Activated CD8-positive, alpha-beta memory T cell treated with anti-CD3 and anti-CD28 coated beads, Interleukin-2, amount 50 U/mL, for 24 hours (primary cell): ENCODE results near the gene GDF10.

Experiments
- DNase-seq: peaks from one replicate; pipeline ENCODE4 v3.0.0-alpha.2; 2020; ENCODE audit errors: extremely low read depth

Gene GDF10

DNA sequence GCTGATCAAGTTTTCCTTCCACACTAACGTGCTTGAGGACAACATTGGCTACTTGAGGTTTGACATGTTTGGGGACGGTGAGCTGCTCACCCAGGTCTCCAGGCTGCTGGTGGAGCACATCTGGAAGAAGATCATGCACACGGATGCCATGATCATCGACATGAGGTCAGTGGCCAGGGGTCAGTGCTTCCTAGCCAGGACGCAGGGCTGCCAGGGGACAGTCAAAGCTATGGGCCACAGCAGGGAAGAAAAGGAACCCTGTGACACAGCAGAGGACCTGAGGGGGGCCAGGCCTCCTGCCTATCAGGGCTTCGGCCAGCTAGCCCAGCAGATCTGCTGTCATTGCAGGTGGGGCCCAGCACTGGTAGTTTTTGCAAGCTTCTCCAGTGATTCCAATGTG, 53.4 kb downstream of the GDF10 start:
- DNase-seq = no peak

DNA sequence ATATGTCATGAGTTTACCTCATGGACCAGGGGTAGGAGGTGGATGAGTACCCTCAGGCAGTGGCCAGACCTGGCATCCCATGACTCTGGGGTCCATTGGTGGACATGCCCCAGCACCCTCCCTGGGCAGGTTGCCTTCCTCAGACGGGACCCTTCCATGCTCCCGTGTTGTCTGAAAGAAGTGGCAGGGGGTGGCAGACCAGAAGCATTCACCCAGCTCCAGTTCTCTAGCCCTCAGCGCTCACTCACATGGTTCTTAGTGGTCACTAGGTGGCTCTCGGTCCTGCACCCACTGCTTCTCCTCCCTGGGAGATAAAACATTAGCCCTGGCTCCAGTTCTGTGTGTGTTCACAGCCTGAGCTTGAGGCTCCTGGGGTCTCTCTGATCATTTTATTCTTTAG, 54.2 kb downstream of the GDF10 start:
- no peak for DNase-seq

DNA sequence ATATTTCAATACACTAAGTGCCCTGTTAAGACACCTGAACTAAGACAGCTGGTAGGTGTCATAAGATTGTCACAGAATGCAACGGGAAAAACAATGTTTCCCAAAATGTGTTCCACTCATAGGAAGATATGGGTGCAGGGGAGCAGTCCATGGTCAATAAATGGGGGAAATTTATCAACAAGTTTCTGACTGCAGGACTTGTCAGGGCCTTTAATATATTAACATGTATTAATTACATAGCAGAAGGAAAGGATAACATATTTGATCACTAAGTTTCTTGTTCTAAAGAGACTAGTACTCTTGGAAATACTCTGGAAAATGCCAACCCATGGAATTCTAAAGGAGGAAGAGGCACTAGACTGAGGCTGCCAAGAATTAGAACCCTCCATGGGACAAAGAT, 54.9 kb downstream of the GDF10 start:
- no peak for DNase-seq

DNA sequence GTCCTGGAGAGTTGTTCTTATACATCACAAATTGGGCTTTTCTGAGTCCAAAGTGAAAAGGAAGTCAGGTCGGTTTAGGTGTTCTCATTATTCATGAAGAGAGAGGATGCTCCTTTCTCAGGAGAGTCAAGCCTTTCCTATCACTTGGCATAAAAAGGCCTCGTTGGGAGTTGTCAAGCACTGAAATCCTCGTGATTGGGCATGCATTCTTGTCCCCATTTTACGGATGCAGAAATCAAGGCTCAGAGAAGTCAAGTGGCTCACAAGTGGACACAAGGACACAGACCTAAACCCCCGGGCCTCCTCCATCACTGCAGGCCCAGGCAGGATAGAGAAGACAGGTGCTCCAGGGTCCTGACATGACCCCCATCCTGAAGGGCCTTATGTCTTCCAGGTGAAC, 56.7 kb downstream of the GDF10 start:
- no peak for DNase-seq

DNA sequence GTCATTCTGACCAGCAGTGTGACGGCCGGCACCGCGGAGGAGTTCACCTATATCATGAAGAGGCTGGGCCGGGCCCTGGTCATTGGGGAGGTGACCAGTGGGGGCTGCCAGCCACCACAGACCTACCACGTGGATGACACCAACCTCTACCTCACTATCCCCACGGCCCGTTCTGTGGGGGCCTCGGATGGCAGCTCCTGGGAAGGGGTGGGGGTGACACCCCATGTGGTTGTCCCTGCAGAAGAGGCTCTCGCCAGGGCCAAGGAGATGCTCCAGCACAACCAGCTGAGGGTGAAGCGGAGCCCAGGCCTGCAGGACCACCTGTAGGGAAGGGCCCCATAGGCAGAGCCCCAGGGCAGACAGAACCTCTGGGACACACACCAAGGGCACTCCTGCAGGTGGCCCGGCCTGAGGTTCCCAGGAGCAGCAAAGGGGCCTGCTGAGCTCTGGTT, 57.2 kb downstream of the GDF10 start:
- DNase-seq = no peak

DNA sequence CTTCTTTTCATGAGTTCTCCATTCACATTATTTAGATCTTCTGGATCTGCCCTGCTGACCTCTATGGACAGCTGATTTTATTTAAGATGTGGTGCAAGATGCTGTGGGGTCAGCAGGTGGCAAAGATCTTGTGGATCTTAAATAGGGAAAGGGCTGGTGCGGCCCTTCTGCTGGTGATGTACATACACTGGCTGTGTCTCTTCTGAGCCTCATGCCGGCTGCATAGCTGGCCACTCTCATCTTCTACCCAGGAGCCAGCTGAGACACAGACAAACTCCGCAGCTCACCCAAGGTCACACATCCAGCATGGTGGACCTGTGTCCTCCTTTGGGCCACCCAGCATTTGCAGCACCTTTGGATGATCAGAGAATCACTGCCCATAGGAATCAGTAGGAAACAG, 57.9 kb downstream of the GDF10 start:
- no peak for DNase-seq

DNA sequence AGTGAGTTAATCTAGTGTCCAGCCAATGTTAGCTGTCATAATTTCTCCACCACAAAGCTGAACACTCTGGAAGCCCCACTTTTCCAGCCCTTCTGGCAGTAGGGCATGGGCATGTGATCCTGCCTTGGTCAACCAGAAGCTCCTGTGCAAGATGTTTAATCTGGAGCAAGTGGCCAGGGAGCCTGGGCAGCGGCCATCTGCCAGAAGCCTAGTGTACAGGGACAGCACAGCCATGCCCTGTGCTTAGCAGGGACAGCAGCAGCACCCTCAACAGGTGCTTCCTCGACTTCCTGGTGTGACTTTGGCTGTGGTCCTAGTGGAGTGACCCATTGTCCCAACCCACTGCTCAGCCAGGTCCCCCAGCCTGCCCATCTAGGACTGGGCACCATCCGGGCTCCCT, 58.5 kb downstream of the GDF10 start:
- no peak for DNase-seq

DNA sequence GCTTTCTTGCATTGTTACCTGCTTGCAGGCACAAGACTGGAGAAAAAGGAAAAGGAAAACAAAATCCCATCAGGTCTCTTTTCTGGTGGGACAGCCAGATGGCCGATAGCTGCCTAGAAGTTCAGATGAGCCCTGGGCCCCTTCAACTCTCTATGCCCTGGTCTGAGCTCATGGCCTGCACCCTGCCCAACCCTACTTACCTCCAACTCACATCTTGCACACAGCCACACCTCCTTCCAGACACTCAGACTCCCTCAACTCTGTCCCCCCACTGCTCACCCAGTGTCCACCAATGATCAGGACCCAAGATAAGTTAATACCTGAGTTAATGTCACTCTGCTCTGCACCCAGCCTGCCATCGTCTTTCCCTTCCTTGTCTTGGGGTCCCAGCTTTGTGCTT, 59.1 kb downstream of the GDF10 start:
- no peak for DNase-seq

DNA sequence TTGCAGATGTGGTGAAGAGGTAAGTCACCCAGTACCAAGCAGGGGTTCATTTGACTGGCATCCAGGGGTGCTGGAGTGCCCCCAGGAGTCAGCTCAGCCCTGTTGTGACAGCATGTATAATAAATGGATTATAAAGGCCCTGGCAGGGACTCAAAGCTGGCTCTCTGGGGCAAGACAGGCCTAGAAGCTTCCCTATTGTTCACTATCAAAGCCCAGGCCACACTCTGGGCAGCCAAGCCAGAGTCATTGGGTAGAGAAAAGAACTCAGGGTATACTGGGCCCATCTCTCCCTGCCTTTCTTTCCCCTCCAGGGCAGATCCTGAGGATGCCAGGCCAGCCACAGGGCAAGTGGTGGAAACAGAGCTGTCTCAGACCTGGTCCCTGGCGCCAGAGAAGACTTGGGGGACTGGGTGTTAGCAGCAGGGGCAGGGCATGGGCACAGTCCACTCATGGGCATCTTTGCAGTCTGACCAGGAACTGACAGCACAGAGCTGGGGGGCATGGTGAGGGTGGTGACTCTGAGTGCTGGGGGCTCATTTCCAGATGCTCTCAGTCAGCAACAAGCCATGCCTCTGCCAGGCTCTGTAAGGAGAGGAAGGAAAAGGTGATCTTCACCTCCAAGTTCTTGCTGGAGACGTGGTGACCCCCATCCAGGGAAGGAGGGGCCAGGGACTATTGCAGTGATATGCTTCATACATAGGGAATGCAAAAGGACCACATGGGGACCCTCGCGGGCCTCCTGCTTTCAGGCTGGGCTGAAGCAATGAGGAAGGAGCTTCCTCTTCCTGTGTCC, 59.8 kb downstream of the GDF10 start:
- DNase-seq = no peak

DNA sequence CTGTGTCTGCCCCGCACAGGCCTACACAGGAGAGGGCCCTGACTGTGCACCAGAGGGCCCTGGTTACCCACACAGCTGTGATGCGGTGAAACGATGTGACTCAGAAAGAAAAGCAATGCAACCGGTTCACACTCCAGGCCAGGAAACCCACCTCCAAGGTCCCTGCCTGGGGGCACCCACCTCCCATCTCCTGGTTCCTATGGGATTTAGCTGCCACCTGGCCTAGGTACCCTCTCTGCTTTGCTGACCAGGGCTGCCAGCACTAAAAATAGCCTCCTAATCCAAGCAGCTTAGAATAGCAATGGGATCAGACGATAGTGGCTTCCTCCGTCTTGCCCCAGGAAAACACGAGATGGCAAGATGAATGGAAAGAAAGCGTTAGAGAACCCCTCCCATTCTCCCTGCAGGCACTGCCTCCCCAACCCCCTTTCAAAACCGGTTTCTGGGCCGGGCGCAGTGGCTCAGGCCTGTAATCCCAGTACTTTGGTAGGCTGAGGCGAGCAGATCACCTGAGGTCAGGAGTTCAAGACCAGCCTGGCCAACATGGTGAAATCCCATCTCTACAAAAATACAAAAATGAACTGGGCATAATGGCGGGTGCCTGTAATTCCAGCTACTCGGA, 60.5 kb downstream of the GDF10 start:
- DNase-seq = no peak

DNA sequence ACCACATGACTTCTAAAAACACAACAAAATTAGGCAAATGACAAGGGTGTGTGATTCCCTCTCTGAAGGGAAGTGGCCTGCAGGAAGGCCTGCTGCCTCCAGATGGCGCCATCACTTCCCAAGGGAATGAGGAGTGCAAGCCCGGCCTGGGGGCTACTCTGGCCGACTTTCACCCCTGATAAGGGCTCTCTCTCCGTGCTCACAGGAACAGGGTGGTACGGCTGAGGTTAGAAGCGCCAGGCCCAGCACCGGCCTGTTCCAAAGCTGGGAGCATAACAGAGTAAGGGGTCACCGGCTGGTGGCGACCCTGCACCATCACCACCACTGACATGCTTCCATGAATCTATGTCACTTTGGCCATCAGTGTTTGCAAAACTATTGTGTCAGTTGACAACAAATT, 61.3 kb downstream of the GDF10 start:
- no peak for DNase-seq

DNA sequence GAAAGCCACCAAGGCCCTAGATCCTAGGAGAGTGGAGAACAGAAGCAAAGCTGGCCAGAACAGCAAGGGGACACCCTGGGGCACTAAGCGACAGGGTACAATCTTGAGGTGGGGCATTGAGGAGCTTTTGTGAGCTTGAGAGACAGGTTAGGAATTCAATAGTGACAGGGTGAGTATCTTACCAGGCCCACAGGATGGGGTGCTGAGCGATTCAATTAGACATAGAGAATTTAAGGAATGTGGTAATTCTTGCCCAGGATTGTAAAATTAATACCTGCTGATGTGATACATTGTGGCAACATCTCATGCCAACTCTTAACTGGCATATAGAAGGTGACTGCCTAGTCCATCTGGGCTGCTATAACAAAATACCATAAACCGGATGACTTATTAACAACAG, 62.2 kb downstream of the GDF10 start:
- DNase-seq = no peak
